ENCODE results near the gene PHRF1.

The PHRF1 gene

DNA sequence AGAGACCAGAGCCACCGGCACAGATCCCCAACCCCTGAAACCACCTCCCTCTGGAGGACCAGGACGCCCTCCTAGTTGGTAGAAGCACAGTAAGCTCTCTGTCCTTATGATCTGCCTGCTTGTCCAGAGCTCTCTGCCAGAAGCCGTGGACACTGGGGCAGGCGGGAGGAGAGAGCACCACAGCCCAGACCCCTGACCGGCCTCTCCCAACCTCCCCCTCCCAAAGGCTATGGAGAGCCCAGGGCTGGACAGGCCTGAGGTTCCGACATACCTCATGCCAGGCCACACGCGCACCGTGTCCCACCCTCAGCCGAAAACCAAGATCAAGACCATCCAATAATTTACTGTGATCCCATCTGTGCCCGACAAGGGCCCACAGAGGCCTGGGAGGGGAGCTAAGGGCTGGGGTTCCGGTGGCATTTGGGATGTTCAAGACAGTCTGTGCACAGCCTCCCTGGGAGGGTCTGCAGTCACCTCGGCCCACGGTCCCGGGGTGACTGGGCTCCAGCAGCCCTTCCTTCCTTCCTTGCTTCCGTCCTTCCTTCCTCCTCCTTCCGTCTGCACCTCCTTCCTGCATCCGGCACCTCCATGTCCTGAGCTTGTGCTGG is 44.2 kb upstream of the PHRF1 start:
- TF ChIP-seq, protein P1, sequence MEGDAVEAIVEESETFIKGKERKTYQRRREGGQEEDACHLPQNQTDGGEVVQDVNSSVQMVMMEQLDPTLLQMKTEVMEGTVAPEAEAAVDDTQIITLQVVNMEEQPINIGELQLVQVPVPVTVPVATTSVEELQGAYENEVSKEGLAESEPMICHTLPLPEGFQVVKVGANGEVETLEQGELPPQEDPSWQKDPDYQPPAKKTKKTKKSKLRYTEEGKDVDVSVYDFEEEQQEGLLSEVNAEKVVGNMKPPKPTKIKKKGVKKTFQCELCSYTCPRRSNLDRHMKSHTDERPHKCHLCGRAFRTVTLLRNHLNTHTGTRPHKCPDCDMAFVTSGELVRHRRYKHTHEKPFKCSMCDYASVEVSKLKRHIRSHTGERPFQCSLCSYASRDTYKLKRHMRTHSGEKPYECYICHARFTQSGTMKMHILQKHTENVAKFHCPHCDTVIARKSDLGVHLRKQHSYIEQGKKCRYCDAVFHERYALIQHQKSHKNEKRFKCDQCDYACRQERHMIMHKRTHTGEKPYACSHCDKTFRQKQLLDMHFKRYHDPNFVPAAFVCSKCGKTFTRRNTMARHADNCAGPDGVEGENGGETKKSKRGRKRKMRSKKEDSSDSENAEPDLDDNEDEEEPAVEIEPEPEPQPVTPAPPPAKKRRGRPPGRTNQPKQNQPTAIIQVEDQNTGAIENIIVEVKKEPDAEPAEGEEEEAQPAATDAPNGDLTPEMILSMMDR (IDR thresholded peaks at IDR 0.05; ENCODE audit: insufficient read depth, missing control alignments): no peak
- no peak for DNase-seq (ENCODE audit: insufficient read length, low spot score)
- no peak for FAIRE-seq

DNA sequence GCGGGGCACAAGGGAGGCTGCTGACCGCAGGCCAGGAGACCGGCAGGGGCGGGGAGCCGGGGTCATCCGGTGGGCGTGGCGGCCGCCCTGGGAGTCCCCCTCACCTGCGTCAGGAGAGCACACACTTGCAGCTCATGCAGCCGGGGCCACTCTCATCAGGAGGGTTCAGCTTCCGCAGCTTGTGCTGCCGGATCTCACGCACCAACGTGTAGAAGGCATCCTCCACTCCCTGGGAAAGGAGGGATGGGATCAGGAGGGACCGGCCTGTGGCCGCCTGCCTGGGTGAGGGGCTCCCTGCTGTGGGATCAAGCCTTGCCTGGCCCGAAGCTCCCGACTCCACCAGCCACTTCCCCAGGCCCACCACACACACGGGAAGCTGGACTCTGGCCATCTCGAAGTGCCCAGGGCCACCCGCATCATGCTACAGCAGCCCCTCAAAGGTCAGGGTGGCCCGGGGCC is 43.7 kb upstream of the PHRF1 start:
- DNase-seq (ENCODE audit: insufficient read length, low spot score) (no peak), FAIRE-seq (no peak)
- TF ChIP-seq, protein P1 (IDR thresholded peaks at IDR 0.05; ENCODE audit: insufficient read depth, missing control alignments): no peak

DNA sequence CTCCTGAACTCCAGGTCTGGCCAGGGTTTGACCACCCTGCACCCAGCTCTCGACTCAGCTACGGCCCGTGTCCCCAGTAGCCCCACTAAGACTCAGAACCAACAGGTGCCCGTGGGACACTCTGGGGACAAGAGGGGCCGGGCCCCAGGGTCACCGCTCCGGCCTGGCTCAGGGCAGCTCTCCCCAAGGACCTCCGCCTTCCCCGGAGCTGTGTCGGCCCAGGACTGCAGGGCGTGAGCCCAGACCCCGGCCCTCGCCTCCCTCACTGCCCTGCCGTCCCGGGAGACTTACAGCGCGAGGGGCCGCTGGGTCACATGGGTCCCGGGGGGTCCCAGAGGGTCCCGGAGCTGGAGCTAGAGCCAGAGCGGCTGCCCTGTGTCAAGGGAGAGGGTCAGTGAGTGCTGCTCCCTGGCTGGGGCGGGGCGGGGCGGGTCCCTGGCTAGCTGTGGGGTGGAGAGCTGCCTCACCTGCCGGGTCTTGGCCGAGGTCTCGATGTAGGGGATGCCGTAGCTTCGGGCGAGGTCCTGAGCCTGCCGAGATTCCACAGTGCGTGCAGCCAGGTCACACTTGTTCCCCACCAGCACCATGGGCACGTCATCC is 43.2 kb upstream of the PHRF1 start:
- no peak for FAIRE-seq
- TF ChIP-seq, protein P1 (IDR thresholded peaks at IDR 0.05; ENCODE audit: insufficient read depth, missing control alignments): no peak
- no peak for DNase-seq (ENCODE audit: insufficient read length, low spot score)

DNA sequence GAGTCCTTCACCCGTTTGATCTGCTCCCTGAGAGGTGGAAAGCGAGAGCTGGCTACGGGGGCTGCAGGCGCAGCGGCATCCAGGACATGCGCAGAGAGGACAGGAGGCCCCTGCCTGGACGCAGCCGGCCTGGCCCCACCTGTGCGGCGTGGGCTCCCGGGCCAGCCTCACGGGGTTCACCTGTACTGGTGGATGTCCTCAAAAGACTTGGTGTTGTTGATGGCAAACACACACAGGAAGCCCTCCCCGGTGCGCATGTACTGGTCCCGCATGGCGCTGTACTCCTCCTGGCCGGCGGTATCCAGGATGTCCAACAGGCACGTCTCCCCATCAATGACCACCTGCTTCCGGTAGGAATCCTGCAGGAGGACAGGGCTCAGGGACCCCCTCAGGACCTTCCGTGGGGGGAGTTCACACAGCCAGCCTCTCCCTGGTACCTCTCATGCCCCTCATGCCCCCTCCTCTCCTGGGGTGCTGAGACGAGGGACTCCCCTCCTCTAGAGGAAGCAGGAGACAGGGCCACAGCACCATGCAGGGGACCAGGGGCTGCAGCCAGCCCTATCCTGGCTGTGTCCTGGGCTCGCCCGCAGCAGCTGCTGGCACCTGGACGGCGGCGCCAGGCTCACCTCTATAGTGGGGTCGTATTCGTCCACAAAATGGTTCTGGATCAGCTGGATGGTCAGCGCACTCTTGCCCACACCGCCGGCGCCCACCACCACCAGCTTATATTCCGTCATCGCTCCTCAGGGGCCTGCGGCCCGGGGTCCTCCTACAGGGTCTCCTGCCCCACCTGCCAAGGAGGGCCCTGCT is 42.5 kb upstream of the PHRF1 start:
- no peak for FAIRE-seq
- TF ChIP-seq, protein P1 (IDR thresholded peaks at IDR 0.05; ENCODE audit: insufficient read depth, missing control alignments): no peak

DNA sequence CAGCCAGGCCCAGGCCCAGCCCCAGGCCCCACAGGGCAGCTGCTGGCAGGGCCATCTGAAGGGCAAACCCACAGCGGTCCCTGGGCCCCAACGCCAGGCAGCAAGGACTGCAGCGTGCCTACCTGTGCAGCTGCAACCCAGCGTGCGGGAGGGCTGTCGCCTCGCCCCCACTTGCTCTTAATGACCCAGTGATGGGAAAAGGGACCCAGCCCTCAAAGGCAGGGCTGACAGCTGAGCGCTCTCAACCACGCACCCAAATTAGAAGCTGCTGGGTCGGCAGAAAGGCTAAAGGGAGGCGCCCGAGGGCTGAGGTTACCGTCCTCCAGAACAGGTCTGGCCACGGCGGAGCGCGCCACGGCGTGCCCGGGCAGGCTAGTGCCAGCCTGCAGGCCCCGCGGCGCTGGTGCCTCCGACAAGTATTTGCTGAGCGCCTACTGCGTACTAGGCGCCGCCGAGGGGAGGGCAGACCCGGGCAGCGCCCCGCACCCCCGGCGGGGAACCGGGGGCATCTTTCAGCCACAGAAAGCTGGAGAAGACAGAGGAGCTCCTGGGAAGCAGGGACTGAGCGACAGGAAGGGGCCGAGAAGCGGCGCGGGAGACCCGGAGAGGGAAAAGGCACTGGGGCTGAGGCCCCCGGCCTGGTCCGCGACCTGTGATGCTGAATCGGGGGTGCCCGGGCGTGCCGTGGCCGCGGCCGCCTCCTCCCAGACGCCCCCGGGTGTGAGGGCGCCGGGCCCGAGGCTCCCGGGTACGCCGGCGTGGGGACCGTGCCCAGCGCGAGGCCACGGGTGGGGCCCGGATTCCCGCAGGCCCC is 41.7 kb upstream of the PHRF1 start:
- no peak for DNase-seq (ENCODE audit: insufficient read length, low spot score)
- no peak for FAIRE-seq
- TF ChIP-seq, protein P1 (IDR thresholded peaks at IDR 0.05; ENCODE audit: insufficient read depth, missing control alignments): no peak

More for the DNA sequence above, 42.5 kb upstream of the PHRF1 start:
- DNase-seq (ENCODE audit: insufficient read length, low spot score): no peak

DNA sequence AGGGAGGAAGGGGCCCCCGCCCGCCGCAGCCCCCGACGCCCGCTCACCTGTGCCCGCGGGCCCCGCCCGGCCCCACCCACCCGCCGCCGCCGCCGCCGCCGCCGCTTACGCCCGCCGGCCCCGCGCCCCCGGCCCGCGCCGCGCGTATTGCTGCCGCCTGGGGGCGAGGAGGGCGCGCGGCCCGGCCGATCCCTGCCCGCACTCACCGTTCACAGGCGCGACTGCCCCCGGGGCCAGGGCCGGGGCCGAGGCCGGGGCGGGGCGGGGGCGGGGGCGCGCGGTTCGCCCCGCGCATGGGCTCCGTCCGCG is 41.1 kb upstream of the PHRF1 start:
- DNase-seq (ENCODE audit: insufficient read length, low spot score): no peak
- TF ChIP-seq, protein P1 (IDR thresholded peaks at IDR 0.05; ENCODE audit: insufficient read depth, missing control alignments): no peak
- no peak for FAIRE-seq

Measured in D721Med (cell line).